HepG2 (cell line): ENCODE data around the gene NEDD4L.

Source experiments
- ASH2L ChIP-seq: fragments of 300-600, 200-600 bp; sonication (generic); IDR thresholded peaks from 2 replicates; pipeline ENCODE4 v1.7.0; 2017; ENCODE audit warnings: low read depth, mild to moderate bottlenecking, moderate library complexity, mixed read lengths, low read length; ENCODE audit not compliant: insufficient read length
- ATF7 ChIP-seq, 2 experiments: fragments of 450-650 bp in 1 of 2; sonication (generic) in 1 of 2; formaldehyde crosslinking in 1 of 2; IDR thresholded peaks; 2 replicates each; pipeline versions ENCODE4 v1.4.0 to v1.6.1; 2016 to 2020; ENCODE audit warnings: antibody characterized with exemption in 1 of 2, mild to moderate bottlenecking in 1 of 2, missing genetic modification reagents in 1 of 2
- ESRRA ChIP-seq: sonication (generic); formaldehyde crosslinking; IDR thresholded peaks from 2 replicates; pipeline ENCODE4 v1.5.1; 2020; ENCODE audit warnings: mild to moderate bottlenecking, low read depth, missing genetic modification reagents
- FOXA3 ChIP-seq: IDR thresholded peaks from 2 replicates; pipeline ENCODE4 v1.6.1; 2016; ENCODE audit warnings: missing genetic modification reagents, missing compliant biosample characterization
- GTF3A ChIP-seq: sonication (generic); formaldehyde crosslinking; conservative IDR thresholded peaks from 2 replicates; pipeline ENCODE4 v1.4.0; 2020; ENCODE audit warnings: mild to moderate bottlenecking, missing genetic modification reagents
- KLF9 ChIP-seq: IDR thresholded peaks from 2 replicates; pipeline ENCODE4 v1.6.1; 2016; ENCODE audit warnings: low read depth
- PCBP2 ChIP-seq: fragments of 200-400 bp; formaldehyde crosslinking; optimal IDR thresholded peaks from 2 replicates; pipeline ENCODE3; 2018; ENCODE audit warnings: low read length, low read depth; ENCODE audit not compliant: poor library complexity, severe bottlenecking
- TCF7 ChIP-seq: sonication (generic); IDR thresholded peaks from 2 replicates; pipeline ENCODE4 v1.6.1; 2016; ENCODE audit warnings: antibody characterized with exemption, low read depth
- TF ChIP-seq, protein P1 (sequence below): sonication (generic); formaldehyde crosslinking; IDR thresholded peaks from 2 replicates; pipeline ENCODE4 v1.5.0; 2020; ENCODE audit warnings: mild to moderate bottlenecking, missing genetic modification reagents, moderate library complexity
- TF ChIP-seq, protein P2 (sequence below): sonication (generic); formaldehyde crosslinking; conservative IDR thresholded peaks from 2 replicates; pipeline ENCODE4 v1.4.0; 2020; ENCODE audit warnings: mild to moderate bottlenecking, missing genetic modification reagents, moderate library complexity

DNA sequence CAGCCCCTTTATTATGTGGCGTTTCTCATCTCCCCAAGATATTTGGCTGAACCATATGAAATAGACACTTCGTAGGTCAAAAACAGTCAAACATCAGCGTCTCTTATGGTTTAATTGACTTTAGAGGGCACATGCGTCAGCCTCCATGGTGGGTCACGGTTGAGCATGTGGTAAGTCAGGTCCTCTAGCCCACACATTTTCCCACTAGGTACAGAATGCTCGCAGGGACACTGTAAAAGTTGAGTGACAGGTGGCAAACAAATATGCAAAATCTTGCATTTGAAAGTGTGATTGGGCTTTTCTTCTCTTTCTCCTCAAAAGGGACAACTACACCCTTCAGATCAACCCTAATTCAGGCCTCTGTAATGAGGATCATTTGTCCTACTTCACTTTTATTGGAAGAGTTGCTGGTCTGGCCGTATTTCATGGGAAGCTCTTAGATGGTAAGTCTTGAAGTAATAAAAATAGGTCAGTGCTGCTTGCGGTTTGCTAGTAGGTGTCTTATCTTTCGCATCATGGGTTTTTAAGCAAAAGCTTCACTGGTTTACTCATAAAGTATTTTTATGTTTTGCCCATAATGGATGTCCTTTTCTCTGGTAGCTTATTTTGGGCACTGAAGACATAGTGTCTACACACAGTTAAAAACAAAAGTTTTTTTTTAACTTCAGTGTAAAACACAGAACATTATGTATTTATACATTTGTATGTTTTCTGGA lies 323.6 kb downstream of the NEDD4L start:
- TF ChIP-seq, protein P1, sequence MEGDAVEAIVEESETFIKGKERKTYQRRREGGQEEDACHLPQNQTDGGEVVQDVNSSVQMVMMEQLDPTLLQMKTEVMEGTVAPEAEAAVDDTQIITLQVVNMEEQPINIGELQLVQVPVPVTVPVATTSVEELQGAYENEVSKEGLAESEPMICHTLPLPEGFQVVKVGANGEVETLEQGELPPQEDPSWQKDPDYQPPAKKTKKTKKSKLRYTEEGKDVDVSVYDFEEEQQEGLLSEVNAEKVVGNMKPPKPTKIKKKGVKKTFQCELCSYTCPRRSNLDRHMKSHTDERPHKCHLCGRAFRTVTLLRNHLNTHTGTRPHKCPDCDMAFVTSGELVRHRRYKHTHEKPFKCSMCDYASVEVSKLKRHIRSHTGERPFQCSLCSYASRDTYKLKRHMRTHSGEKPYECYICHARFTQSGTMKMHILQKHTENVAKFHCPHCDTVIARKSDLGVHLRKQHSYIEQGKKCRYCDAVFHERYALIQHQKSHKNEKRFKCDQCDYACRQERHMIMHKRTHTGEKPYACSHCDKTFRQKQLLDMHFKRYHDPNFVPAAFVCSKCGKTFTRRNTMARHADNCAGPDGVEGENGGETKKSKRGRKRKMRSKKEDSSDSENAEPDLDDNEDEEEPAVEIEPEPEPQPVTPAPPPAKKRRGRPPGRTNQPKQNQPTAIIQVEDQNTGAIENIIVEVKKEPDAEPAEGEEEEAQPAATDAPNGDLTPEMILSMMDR, result no peak
- TF ChIP-seq PCBP2, result no peak
- TF ChIP-seq ASH2L, result no peak
- TF ChIP-seq FOXA3 (CRISPR knock-in tag), result no peak
- no peak for TF ChIP-seq KLF9 (CRISPR knock-in tag)
- no peak for TF ChIP-seq ESRRA (CRISPR knock-in tag)
- no peak for TF ChIP-seq ATF7 (IDR thresholded peaks at IDR 0.05)
- no peak for TF ChIP-seq ATF7 (CRISPR knock-in tag; IDR thresholded peaks at IDR 0.05)
- TF ChIP-seq, protein P2, sequence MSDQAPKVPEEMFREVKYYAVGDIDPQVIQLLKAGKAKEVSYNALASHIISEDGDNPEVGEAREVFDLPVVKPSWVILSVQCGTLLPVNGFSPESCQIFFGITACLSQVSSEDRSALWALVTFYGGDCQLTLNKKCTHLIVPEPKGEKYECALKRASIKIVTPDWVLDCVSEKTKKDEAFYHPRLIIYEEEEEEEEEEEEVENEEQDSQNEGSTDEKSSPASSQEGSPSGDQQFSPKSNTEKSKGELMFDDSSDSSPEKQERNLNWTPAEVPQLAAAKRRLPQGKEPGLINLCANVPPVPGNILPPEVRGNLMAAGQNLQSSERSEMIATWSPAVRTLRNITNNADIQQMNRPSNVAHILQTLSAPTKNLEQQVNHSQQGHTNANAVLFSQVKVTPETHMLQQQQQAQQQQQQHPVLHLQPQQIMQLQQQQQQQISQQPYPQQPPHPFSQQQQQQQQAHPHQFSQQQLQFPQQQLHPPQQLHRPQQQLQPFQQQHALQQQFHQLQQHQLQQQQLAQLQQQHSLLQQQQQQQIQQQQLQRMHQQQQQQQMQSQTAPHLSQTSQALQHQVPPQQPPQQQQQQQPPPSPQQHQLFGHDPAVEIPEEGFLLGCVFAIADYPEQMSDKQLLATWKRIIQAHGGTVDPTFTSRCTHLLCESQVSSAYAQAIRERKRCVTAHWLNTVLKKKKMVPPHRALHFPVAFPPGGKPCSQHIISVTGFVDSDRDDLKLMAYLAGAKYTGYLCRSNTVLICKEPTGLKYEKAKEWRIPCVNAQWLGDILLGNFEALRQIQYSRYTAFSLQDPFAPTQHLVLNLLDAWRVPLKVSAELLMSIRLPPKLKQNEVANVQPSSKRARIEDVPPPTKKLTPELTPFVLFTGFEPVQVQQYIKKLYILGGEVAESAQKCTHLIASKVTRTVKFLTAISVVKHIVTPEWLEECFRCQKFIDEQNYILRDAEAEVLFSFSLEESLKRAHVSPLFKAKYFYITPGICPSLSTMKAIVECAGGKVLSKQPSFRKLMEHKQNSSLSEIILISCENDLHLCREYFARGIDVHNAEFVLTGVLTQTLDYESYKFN (CRISPR knock-in tag), result no peak
- TF ChIP-seq GTF3A (CRISPR knock-in tag), result no peak
- TF ChIP-seq TCF7, result no peak
